ENCODE results near the gene PDZRN3. TPM values are rescaled to one million over a fixed set of nuclear protein-coding genes. Genes with fewer than 3 reads are reported as not detected.

The PDZRN3 gene
- total RNA-seq, 1 donor from 2014 or later: 75.9 TPM

DNA sequence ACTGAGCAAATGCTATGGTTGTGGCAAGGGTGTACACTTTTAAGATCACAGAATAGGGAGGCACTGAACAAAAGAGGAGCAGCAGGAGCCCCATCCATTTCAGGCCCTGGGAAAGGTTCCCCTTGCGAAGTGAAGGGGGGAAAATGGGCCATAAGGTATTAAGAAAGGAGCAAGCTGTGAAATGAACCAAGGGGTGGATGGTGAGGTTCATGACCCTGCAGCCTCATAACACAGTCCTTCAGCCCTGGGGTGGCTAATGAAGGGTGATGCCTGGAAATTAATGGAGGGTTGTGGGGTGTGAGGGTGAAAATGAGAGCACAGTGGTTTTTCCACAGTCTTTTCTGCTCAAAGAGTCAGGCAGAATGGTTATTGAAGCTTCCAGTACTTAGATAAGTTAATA lies 150.1 kb downstream of the PDZRN3 start:
- Histone ChIP-seq H3K4me1 (peaks cover 14% of the 10 kb centered on the region), H3K27me3 (no peaks in the 10 kb centered on the region), H3K27ac (no peak overlapping the region), H3K4me3 (no peak overlapping the region), H3K36me3 (no peaks in the 10 kb centered on the region), H3K9me3 (no peaks in the 10 kb centered on the region)
- no peak for TF ChIP-seq POLR2A (IDR thresholded peaks at IDR 0.05)
- TF ChIP-seq POLR2AphosphoS5 (IDR thresholded peaks at IDR 0.05; ENCODE audit: insufficient read depth in 1 of 2, low read depth in 1 of 2): no peak
- TF ChIP-seq, protein P1, sequence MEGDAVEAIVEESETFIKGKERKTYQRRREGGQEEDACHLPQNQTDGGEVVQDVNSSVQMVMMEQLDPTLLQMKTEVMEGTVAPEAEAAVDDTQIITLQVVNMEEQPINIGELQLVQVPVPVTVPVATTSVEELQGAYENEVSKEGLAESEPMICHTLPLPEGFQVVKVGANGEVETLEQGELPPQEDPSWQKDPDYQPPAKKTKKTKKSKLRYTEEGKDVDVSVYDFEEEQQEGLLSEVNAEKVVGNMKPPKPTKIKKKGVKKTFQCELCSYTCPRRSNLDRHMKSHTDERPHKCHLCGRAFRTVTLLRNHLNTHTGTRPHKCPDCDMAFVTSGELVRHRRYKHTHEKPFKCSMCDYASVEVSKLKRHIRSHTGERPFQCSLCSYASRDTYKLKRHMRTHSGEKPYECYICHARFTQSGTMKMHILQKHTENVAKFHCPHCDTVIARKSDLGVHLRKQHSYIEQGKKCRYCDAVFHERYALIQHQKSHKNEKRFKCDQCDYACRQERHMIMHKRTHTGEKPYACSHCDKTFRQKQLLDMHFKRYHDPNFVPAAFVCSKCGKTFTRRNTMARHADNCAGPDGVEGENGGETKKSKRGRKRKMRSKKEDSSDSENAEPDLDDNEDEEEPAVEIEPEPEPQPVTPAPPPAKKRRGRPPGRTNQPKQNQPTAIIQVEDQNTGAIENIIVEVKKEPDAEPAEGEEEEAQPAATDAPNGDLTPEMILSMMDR (IDR thresholded peaks at IDR 0.05): no peak
- peak in 1 of 2 donors; percentile 32 for DNase-seq (ENCODE audit: extremely low spot score in 2 of 2)
- intact Hi-C loops (cut with DNase I): no loop called here

DNA sequence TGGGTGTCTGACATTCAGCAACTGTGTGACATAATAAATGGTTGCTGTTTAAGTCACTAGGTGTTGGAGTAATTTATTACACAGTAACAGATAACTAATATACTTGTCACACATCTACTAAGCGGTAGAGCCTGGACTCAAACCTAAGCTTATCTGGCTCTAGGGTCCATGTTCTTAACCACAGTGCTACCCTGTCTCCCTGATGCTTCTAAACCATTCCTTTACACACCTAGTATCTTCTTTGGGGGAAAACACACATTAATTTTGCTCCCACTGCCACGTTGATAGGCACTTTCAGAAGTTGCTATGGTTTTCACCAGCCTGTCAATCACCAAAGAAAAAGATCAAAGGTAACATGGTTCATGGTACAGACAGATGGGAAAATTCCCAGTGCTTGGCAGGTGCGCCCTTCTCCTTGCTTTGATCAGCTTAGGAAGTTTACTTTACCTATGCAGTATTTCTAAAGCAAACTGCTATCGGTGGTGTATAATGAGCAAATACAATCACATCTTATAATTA lies 150.8 kb downstream of the PDZRN3 start:
- TF ChIP-seq POLR2AphosphoS5 (IDR thresholded peaks at IDR 0.05; ENCODE audit: insufficient read depth in 1 of 2, low read depth in 1 of 2): no peak
- TF ChIP-seq, protein P1 (IDR thresholded peaks at IDR 0.05): no peak
- TF ChIP-seq POLR2A (IDR thresholded peaks at IDR 0.05): no peak
- peak in 1 of 2 donors; percentile 44 for DNase-seq (ENCODE audit: extremely low spot score in 2 of 2)
- intact Hi-C loops (cut with DNase I): no loop called here
- Histone ChIP-seq H3K27me3 (no peaks in the 10 kb centered on the region), H3K36me3 (no peaks in the 10 kb centered on the region), H3K27ac (no peak overlapping the region), H3K4me3 (no peak overlapping the region), H3K4me1 (peaks cover 9% of the 10 kb centered on the region), H3K9me3 (no peaks in the 10 kb centered on the region)

DNA sequence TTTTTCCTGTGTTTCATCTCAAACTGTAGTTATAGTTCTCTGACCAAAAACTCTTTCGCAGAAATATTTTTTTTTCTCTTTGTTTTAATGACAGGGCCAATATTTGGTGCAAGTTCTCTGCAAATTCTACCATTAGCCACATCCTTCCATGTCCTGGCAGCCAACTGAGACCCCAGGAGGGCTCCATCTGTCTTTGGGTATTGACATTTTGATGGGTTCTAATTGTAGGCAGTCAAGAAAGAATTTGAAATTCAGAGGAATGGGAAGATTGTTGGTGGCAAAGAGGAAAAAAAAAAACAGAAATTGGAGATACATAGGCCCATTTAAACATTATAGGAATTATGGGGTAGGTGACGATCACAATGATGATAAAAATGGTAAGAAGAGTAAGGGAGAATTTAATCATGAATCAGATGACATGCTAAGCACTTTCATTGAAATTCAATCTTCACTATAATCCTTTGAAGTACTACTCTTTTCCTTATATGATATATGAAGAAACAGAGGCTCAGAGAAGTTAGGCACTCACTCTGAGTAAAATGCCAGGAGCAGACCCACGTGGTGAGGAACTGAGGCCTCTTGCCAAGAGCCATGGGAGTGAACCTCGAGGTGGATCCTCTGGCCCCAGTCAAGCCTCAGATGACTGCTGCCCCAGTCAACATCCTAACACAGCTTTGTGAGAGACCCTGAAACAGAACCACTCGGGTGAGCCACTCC lies 151.4 kb downstream of the PDZRN3 start:
- Histone ChIP-seq H3K4me1 (peaks cover 5% of the 10 kb centered on the region), H3K27ac (no peak overlapping the region), H3K27me3 (no peaks in the 10 kb centered on the region), H3K4me3 (no peak overlapping the region), H3K9me3 (no peaks in the 10 kb centered on the region), H3K36me3 (no peaks in the 10 kb centered on the region)
- intact Hi-C loops (cut with DNase I): no loop called here
- no peak for DNase-seq (ENCODE audit: extremely low spot score in 2 of 2)
- TF ChIP-seq, protein P1 (IDR thresholded peaks at IDR 0.05): no peak
- TF ChIP-seq POLR2AphosphoS5 (IDR thresholded peaks at IDR 0.05; ENCODE audit: insufficient read depth in 1 of 2, low read depth in 1 of 2) (no peak), POLR2A (IDR thresholded peaks at IDR 0.05) (no peak)

DNA sequence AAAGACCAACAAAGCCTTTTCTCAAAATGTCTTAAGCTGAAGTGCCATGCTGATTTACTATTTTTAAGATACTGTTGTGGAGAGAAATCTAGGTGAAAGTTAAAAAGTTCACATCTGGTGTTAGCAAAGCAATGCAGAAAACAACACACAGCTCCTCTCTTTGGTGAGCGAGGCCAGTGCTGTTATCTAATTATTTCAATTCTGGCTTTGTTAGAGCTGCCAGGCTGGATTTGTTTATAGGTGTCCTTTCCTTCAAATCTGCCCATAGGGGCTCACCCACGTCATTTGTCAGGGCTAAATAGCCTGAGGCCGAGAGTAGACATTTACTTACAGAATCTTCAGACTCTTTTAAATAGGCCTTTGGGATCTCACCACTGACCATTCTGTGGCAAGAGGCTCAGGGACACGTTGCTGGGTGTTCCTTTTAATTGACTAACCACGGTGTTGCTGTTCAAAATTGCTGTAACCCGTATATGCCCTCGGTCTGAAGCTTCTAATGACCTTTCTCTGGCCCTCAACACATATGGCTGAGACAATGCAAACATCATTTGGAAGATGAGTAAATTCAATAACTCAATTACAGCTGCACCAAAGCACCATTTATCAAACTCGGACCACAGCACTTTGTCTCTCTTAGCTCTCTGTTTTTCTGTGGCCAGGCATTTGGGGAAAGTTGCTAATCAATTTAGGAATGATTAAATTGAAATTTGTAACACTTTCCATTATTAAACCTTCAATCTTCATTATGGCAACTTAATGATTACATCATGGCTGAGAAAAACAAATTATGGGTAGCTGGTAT lies 152.6 kb downstream of the PDZRN3 start:
- no peaks in the 10 kb centered on the region for H3K36me3 ChIP-seq
- TF ChIP-seq, protein P1 (IDR thresholded peaks at IDR 0.05): no peak
- TF ChIP-seq POLR2AphosphoS5 (IDR thresholded peaks at IDR 0.05; ENCODE audit: insufficient read depth in 1 of 2, low read depth in 1 of 2) (no peak), POLR2A (IDR thresholded peaks at IDR 0.05) (no peak)
- no peaks in the 10 kb centered on the region for H3K27me3 ChIP-seq
- no peak for DNase-seq (ENCODE audit: extremely low spot score in 2 of 2)
- no peaks in the 10 kb centered on the region for H3K9me3 ChIP-seq
- no peak overlapping the region for H3K27ac ChIP-seq
- intact Hi-C loops (cut with DNase I): no loop called here
- H3K4me3 ChIP-seq: no peak overlapping the region
- peaks cover 9% of the 10 kb centered on the region for H3K4me1 ChIP-seq
